Thoracic aorta (tissue), 2 donors: Measurements from ENCODE around the gene ARPC5L. TPM values are rescaled to one million over a fixed set of nuclear protein-coding genes. Genes with fewer than 3 reads are reported as not detected.

Source experiments
- total RNA-seq, 2 donors: library from RNA; depleted of rRNA; stranded (reverse); fragments of >200 nt; gene quantifications; one replicate each; pipeline versions ENCODE4 v1.1.0 to v1.2.3, GENCODE V29; 2016

The ARPC5L gene
- total RNA-seq, 2 donors from 2014 or later = 14.1 to 22.8 TPM

Other genes with a start within 250 kb of the ARPC5L start
- gene NR6A1, start 90.8 kb upstream of the ARPC5L start, total RNA-seq = 1 to 10 TPM in 1 of 2 donors, under 1 TPM in 1; 0.71 to 4.6 TPM
- 1 to 10 TPM; 5.4 to 6.7 TPM for gene OLFML2A, start 85.0 kb upstream of the ARPC5L start, total RNA-seq
- gene WDR38, start 8.7 kb upstream of the ARPC5L start, total RNA-seq = not detected
- gene RPL35, start 173 bp upstream of the ARPC5L start, total RNA-seq = 1,000 to 10,000 TPM; 1,079 to 1,187 TPM
- gene GOLGA1, start 79.0 kb downstream of the ARPC5L start, total RNA-seq = 10 to 100 TPM; 11.6 to 22.2 TPM